Spleen (tissue), 11 donors: ENCODE data around the gene PELO. TPM values are rescaled to one million over a fixed set of nuclear protein-coding genes. Genes with fewer than 3 reads are reported as not detected.

Source experiments
- DNase-seq: peaks from one replicate; pipeline ENCODE4 v3.0.0-alpha.2; 2020
- H3K27ac ChIP-seq, 8 donors: fragments of 200-600 bp; sonication (generic) in 7 of 8; 1 replicate in 4 of 8; 2 replicates in 4 of 8; pipeline versions ENCODE4 v1.5.0 to v1.8.0; 2016 to 2021; ENCODE audit warnings: inconsistent platforms in 4 of 8, mild to moderate bottlenecking in 4 of 8, moderate library complexity in 1 of 8
- H3K27me3 ChIP-seq, 7 donors: fragments of 200-600 bp; sonication (generic) in 6 of 7; replicated peaks in 1 of 7; 1 replicate in 4 of 7; 2 replicates in 3 of 7; pipeline versions ENCODE4 v1.5.0 to v1.8.0; 2016 to 2021; ENCODE audit warnings: inconsistent platforms in 3 of 7, mild to moderate bottlenecking in 1 of 7
- H3K36me3 ChIP-seq, 6 donors: fragments of 200-600 bp; sonication (generic) in 5 of 6; 1 replicate in 4 of 6; 2 replicates in 2 of 6; pipeline versions ENCODE4 v1.5.0 to v1.8.0; 2016 to 2021; ENCODE audit warnings: inconsistent platforms in 2 of 6
- H3K4me1 ChIP-seq, 6 donors: fragments of 200-600 bp; sonication (generic) in 5 of 6; 1 replicate in 3 of 6; 2 replicates in 3 of 6; pipeline versions ENCODE4 v1.5.0 to v1.8.0; 2016 to 2021; ENCODE audit warnings: inconsistent platforms in 3 of 6
- H3K4me3 ChIP-seq, 8 donors: fragments of 200-600 bp; sonication (generic) in 7 of 8; 1 replicate in 4 of 8; 2 replicates in 4 of 8; pipeline versions ENCODE4 v1.5.0 to v1.8.0; 2016 to 2021; ENCODE audit warnings: inconsistent platforms in 4 of 8, mild to moderate bottlenecking in 4 of 8, moderate library complexity in 2 of 8
- H3K9me3 ChIP-seq, 8 donors: fragments of 200-600 bp; sonication (generic) in 7 of 8; 1 replicate in 4 of 8; 2 replicates in 4 of 8; pipeline versions ENCODE4 v1.5.0 to v1.8.0; 2016 to 2021; ENCODE audit warnings: inconsistent platforms in 4 of 8
- POLR2A ChIP-seq, 3 donors: fragments of 450-650 bp; IDR thresholded peaks; one replicate each; pipeline ENCODE4 v1.5.1; 2017; ENCODE audit warnings: antibody characterized with exemption in 3 of 3, mild to moderate bottlenecking in 1 of 3
- POLR2AphosphoS5 ChIP-seq, 3 donors: sonication (generic); formaldehyde crosslinking; IDR thresholded peaks; one replicate each; pipeline ENCODE4 v1.5.1; 2017; ENCODE audit warnings: antibody characterized with exemption in 3 of 3
- WGBS, 5 donors: extraction: QIAGEN DNeasy Blood & Tissue Kit in 3 of 5; methylation state at CpG; one replicate each; pipeline versions ENCODE4 v1.1.5 to v1.1.7; 2013 to 2018; 5-methylcytosine and 5-hydroxymethylcytosine counted together
- intact Hi-C: fragments of 100-400 bp; cut with DNase I; formaldehyde crosslinking; loops from one replicate; pipeline ENCODE4 v1.15.0; 2023; ENCODE audit warnings: low total_unique reads
- polyA plus RNA-seq, 3 donors: library from polyadenylated mRNA; stranded (reverse); fragments of 200-250 nt; gene quantifications; one replicate each; pipeline ENCODE4 v1.2.1, GENCODE V29; 2013
- total RNA-seq, 7 donors: library from RNA; depleted of rRNA in 3 of 7; stranded (reverse); fragments of >200 nt in 3 of 7; fragmentation: NEBNext Ultra II Directional in 4 of 7; extraction: Animal tissue kit (Norgen Biotek cat#: 25700) in 4 of 7; gene quantifications; one replicate each; pipeline versions ENCODE4 v1.1.0 to v1.2.1, GENCODE V29; 2016 to 2021
- TF ChIP-seq, protein P1 (sequence below), 11 experiments: fragments of 200-600 bp in 7 of 11; fragments of 450-650 bp in 4 of 11; sonication (generic) in 4 of 11; IDR thresholded peaks in 8 of 11; conservative IDR thresholded peaks in 3 of 11; 1 replicate in 7 of 11; 2 replicates in 4 of 11; pipeline versions ENCODE4 v1.4.0 to v1.8.0; 2016 to 2021; ENCODE audit warnings: antibody characterized with exemption in 11 of 11, inconsistent platforms in 4 of 11, mild to moderate bottlenecking in 1 of 11
- donor health status: healthy with polysubstance abuse.
- donor health status: DM: no; HTN: no; CAD: no; lungs with moderate emphysema.
- donor health status: DM: no; HTN: no; CAD: no.
- donor health status: Bipolar disorder and iron deficiency.
- donor health status: healthy.
- donor health status: DM: no; HTN: no; CAD: no.
- donor health status: DM: yes; HTN: yes; CAD: no.

The PELO gene
- total and polyA plus RNA-seq, 10 donors = 10.4 to 169 (median 52.0) TPM

DNA sequence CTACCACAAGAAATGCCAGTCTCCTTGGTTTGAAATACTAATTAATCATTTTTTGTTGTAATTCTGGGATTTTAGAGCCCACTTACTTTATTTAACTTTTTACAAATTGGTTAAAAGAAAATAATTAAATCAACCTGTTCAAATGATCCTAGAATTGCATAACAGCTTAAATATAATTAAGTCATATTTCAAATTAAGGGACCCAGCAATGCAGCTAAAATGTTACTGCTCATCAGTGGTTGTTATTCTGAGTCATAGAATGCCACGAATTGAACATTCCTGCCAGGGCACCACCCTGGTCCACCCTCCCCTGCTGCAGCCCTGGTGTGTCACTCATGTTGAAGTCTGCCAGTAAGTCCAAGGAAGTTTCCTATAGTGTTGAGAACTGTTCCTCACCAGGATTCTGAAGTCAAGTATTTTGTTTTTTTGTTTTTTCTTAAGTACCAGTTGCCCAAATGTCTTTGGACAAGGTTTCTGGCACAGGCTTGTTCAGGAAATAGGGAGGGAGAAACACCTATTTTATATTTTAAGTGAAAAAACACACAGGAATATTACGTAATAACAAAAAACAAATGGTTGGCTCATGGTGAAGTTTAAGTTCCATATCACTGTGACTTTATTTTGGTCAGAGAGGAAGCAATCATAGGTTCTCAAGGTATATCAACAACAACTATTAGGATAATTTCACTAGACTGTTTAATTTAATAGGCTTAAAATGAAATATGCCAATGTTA is 4.3 kb upstream of the PELO start:
- intact Hi-C loops = no loop called here
- whole genome bisulfite sequencing, 5 donors = 55 to 76% (median 62%) methylated on average over 2 of the region's 2 CpGs
- peak overlapping the region in 2 of 8 donors; percentile 22 to 34 for H3K27ac ChIP-seq

DNA sequence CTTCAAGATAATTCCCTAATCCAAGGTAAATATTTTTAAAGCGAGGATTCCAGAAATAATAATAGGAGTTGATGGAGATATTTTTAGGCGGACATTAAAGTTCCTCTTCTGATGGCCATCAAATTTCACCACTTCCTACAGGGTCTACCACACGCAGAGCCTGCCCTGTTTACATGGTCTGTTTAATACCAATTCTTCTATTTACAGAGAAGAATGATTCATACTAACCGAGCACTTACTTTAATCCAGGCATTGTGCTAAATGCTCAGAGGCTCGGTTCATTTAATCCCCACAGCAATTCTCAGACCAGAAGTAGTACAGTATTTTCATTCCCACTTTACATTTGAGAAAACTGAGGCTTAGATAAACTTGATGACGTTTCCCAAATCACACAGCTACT is 3.0 kb upstream of the PELO start:
- Histone ChIP-seq H3K4me1 (peaks cover 0 to 43% (median 20%) of the 10 kb centered on the region in 6 donors), H3K27me3 (peaks cover 0 to 49% (median 6%) of the 10 kb centered on the region in 7 donors), H3K36me3 (no peaks in the 10 kb centered on the region), H3K9me3 (no peaks in the 10 kb centered on the region), H3K4me3 (no peak overlapping the region), H3K27ac (no peak overlapping the region)
- intact Hi-C loops = no loop called here
- TF ChIP-seq, protein P1, sequence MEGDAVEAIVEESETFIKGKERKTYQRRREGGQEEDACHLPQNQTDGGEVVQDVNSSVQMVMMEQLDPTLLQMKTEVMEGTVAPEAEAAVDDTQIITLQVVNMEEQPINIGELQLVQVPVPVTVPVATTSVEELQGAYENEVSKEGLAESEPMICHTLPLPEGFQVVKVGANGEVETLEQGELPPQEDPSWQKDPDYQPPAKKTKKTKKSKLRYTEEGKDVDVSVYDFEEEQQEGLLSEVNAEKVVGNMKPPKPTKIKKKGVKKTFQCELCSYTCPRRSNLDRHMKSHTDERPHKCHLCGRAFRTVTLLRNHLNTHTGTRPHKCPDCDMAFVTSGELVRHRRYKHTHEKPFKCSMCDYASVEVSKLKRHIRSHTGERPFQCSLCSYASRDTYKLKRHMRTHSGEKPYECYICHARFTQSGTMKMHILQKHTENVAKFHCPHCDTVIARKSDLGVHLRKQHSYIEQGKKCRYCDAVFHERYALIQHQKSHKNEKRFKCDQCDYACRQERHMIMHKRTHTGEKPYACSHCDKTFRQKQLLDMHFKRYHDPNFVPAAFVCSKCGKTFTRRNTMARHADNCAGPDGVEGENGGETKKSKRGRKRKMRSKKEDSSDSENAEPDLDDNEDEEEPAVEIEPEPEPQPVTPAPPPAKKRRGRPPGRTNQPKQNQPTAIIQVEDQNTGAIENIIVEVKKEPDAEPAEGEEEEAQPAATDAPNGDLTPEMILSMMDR (IDR thresholded peaks at IDR 0.05 in 8 of 11, conservative IDR thresholded peaks at IDR 0.05 in 3 of 11) = no peak
- TF ChIP-seq POLR2AphosphoS5 (IDR thresholded peaks at IDR 0.05) (no peak), POLR2A (IDR thresholded peaks at IDR 0.05) (no peak)
- WGBS, 5 donors = 51 to 65% (median 59%) methylated on average over 6 of the region's 6 CpGs
- DNase-seq = no peak

More for the DNA sequence above, 4.3 kb upstream of the PELO start:
- peaks cover 0 to 46% (median 5%) of the 10 kb centered on the region in 7 donors for H3K27me3 ChIP-seq
- H3K4me1 ChIP-seq = peaks cover 0 to 36% (median 20%) of the 10 kb centered on the region in 6 donors
- TF ChIP-seq POLR2A (IDR thresholded peaks at IDR 0.05) = no peak
- TF ChIP-seq, protein P1 (IDR thresholded peaks at IDR 0.05 in 8 of 11, conservative IDR thresholded peaks at IDR 0.05 in 3 of 11) = no peak
- TF ChIP-seq POLR2AphosphoS5 (IDR thresholded peaks at IDR 0.05) = no peak
- H3K36me3 ChIP-seq = no peaks in the 10 kb centered on the region
- H3K4me3 ChIP-seq = no peak overlapping the region
- DNase-seq = no peak
- H3K9me3 ChIP-seq = no peaks in the 10 kb centered on the region

DNA sequence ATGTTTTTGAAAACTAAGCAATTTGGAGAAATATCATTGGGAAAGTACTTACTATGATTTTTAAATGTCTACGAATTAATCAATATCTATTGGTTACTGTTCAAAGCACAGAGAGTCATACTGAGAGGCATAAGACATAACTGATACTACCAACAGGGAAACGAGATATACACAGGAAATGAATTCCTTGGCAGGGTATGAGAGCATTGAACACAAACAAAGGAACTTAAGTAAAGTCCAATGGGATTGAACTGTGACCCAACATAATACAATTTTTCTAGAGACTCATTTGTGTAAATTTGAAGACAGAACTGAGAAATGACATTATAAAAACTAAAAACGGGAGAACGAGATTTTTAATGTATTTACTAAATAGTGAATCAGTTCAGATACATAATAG is 1.3 kb upstream of the PELO start:
- intact Hi-C loops = no loop called here
- peak overlapping the region in 1 of 8 donors; percentile 80 for H3K4me3 ChIP-seq
- TF ChIP-seq POLR2A (IDR thresholded peaks at IDR 0.05) = no peak
- DNase-seq = no peak
- 42 to 55% (median 51%) methylated on average over 4 of the region's 4 CpGs for WGBS, 5 donors
- no peaks in the 10 kb centered on the region for H3K36me3 ChIP-seq
- H3K4me1 ChIP-seq = peaks cover 0 to 43% (median 20%) of the 10 kb centered on the region in 6 donors
- no peaks in the 10 kb centered on the region for H3K9me3 ChIP-seq
- H3K27me3 ChIP-seq = peaks cover 0 to 49% (median 6%) of the 10 kb centered on the region in 7 donors
- peak overlapping the region; percentile 73 to 95 (median 92) for H3K27ac ChIP-seq

DNA sequence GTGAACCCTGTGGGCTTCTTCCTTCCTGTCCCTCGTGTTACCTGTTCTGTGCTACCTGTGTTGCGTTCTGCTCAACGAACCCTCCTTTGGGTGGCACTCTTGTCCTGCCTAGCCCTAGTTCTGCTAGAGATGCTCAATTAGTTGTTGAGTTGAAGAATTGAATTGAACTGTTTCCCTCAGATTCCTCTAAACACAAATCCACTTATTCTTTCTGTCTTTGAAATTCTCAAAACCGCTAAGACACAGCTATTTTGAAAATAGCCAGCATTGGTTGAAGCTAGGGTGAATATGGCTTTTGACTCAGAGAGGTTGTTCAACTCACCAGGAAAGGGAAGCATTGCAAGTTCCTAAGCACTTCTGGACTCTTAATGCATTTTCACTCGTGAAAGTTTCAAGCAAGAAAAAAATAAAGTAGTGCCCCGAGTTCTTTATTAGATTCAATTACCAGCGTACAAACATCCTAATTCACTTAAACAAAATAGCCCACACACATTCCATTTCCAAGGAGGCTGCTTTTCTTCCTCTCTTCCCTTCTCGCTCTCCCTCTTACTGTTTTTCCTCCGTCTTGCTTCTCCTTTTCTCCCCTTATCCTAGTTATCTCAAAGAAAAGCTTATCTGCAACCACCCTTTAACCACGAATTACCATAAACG is 642 bp upstream of the PELO start:
- no peaks in the 10 kb centered on the region for H3K36me3 ChIP-seq
- no peaks in the 10 kb centered on the region for H3K9me3 ChIP-seq
- H3K4me3 ChIP-seq = peak overlapping the region; percentile 48 to 80 (median 58)
- no peak for DNase-seq
- TF ChIP-seq, protein P1 (IDR thresholded peaks at IDR 0.05 in 8 of 11, conservative IDR thresholded peaks at IDR 0.05 in 3 of 11) = peak in 2 of 11 experiments; percentile 8 to 10
- TF ChIP-seq POLR2AphosphoS5 (IDR thresholded peaks at IDR 0.05) = no peak
- peak overlapping the region; percentile 73 to 95 (median 92) for H3K27ac ChIP-seq
- H3K4me1 ChIP-seq = peaks cover 0 to 43% (median 20%) of the 10 kb centered on the region in 6 donors
- 1 to 4% (median 3%) methylated on average over 11 of the region's 11 CpGs for WGBS, 5 donors
- H3K27me3 ChIP-seq = peaks cover 0 to 49% (median 6%) of the 10 kb centered on the region in 7 donors
- intact Hi-C loops = no loop called here
